ENCODE data around the gene ZNF865. TPM values are rescaled to one million over a fixed set of nuclear protein-coding genes. Genes with fewer than 3 reads are reported as not detected.
A peak's percentile ranks its signal among the peaks of the same experiment; 100 is the strongest.

Gene ZNF865
- total RNA-seq, 1 experiment from 2014 or later = 13.2 TPM

- no peak for DNase-seq
- no peaks in the 10 kb centered on the region for H3K4me1 ChIP-seq
- Mint-ChIP-seq H3K4me1 (ENCODE audit: low read depth, unreplicated experiment) (peaks cover 7% of the 10 kb centered on the region), H3K9me3 (ENCODE audit: unreplicated experiment) (no peaks in the 10 kb centered on the region), H3K4me3 (ENCODE audit: unreplicated experiment) (no peak overlapping the region), H3K27me3 (ENCODE audit: insufficient read depth, unreplicated experiment) (no peaks in the 10 kb centered on the region), H3K27ac (ENCODE audit: unreplicated experiment) (no peak overlapping the region), H3K36me3 (ENCODE audit: insufficient read depth, unreplicated experiment) (peaks cover 45% of the 10 kb centered on the region)
- TF ChIP-seq, protein P1, sequence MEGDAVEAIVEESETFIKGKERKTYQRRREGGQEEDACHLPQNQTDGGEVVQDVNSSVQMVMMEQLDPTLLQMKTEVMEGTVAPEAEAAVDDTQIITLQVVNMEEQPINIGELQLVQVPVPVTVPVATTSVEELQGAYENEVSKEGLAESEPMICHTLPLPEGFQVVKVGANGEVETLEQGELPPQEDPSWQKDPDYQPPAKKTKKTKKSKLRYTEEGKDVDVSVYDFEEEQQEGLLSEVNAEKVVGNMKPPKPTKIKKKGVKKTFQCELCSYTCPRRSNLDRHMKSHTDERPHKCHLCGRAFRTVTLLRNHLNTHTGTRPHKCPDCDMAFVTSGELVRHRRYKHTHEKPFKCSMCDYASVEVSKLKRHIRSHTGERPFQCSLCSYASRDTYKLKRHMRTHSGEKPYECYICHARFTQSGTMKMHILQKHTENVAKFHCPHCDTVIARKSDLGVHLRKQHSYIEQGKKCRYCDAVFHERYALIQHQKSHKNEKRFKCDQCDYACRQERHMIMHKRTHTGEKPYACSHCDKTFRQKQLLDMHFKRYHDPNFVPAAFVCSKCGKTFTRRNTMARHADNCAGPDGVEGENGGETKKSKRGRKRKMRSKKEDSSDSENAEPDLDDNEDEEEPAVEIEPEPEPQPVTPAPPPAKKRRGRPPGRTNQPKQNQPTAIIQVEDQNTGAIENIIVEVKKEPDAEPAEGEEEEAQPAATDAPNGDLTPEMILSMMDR (IDR thresholded peaks at IDR 0.05; ENCODE audit: insufficient read depth in 1 of 2, low read depth in 1 of 2, low read length in 1 of 2, severe bottlenecking in 1 of 2, unreplicated experiment in 1 of 2) = no peak
- POLR2A ChIA-PET = interaction anchor here (0.6 kb wide), 1 partner anchor 9 kb away, joined by 5 read pairs; no protein-coding TSS in a partner anchor
- no peaks in the 10 kb centered on the region; the same call in 1 of the 2 replicates for H3K36me3 ChIP-seq (ENCODE audit: control insufficient read depth, insufficient read depth, low read length)
- H3K4me3 ChIP-seq (ENCODE audit: low read depth, low read length) = no peak overlapping the region
- 0 out of 2 replicates have a peak, but pooled peaks cover 6% of the 10 kb centered on the region for H3K9me3 ChIP-seq
- intact Hi-C loops (cut with micrococcal nuclease; ENCODE audit: unreplicated experiment) = no loop called here
- BruUV-seq (replicated peaks) = no TSS peak
- CTCF ChIA-PET = no interaction called here
- no peaks in the 10 kb centered on the region for H3K27me3 ChIP-seq (replicated peaks; ENCODE audit: control insufficient read depth, insufficient read depth, low read length)
Observed at GRCh38 chr19:55622242-55622969, 17.0 kb downstream of the ZNF865 start.

DNA sequence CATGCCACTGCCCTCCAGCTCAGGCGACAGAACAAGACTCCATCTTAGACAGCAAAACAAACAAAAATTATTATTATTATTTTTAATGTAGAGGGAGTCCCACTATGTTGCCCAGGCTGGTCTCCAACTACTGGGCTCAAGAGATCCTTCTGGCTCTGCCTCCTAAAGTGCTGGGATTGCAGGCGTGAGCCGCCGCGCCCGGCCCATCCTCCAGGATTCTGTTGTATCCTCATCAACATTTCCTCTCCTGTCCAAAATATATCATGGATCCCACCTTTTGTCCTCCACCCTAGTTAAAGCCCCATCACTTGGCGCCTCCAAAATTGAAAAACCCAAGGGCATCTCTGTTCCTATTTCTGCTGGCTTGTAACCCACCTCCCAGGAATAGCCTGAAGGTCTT, 17.7 kb downstream of the ZNF865 start:
- no peaks in the 10 kb centered on the region for H3K4me1 ChIP-seq
- H3K4me1 Mint-ChIP-seq (ENCODE audit: low read depth, unreplicated experiment) = peaks cover 7% of the 10 kb centered on the region
- H3K4me3 ChIP-seq (ENCODE audit: low read depth, low read length) = no peak overlapping the region
- intact Hi-C loops (cut with micrococcal nuclease; ENCODE audit: unreplicated experiment) = no loop called here
- POLR2A ChIA-PET = no interaction called here
- H3K4me3 Mint-ChIP-seq (ENCODE audit: unreplicated experiment) = no peak overlapping the region
- H3K27ac Mint-ChIP-seq (ENCODE audit: unreplicated experiment) = no peak overlapping the region
- H3K27me3 ChIP-seq (replicated peaks; ENCODE audit: control insufficient read depth, insufficient read depth, low read length) = no peaks in the 10 kb centered on the region
- peaks cover 39% of the 10 kb centered on the region for H3K36me3 Mint-ChIP-seq (ENCODE audit: insufficient read depth, unreplicated experiment)
- H3K36me3 ChIP-seq (ENCODE audit: control insufficient read depth, insufficient read depth, low read length) = no peaks in the 10 kb centered on the region
- H3K27me3 Mint-ChIP-seq (ENCODE audit: insufficient read depth, unreplicated experiment) = no peaks in the 10 kb centered on the region
- CTCF ChIA-PET = interaction anchor here (2.0 kb wide), 1 partner anchor 17 kb away, joined by 30 read pairs; the partner anchor contains the start of gene ZNF865
- TF ChIP-seq, protein P1 (IDR thresholded peaks at IDR 0.05; ENCODE audit: insufficient read depth in 1 of 2, low read depth in 1 of 2, low read length in 1 of 2, severe bottlenecking in 1 of 2, unreplicated experiment in 1 of 2) = no peak
- no TSS peak for BruUV-seq (replicated peaks)
- no peak for DNase-seq
- no peaks in the 10 kb centered on the region for H3K9me3 Mint-ChIP-seq (ENCODE audit: unreplicated experiment)
- H3K9me3 ChIP-seq = 0 out of 2 replicates have a peak, but pooled peaks cover 6% of the 10 kb centered on the region

- H3K27ac Mint-ChIP-seq (ENCODE audit: unreplicated experiment) = peak overlapping the region; percentile 85
Observed at GRCh38 chr19:55623561-55623960, 18.1 kb downstream of the ZNF865 start.

More at GRCh38 chr19:55623561-55623960, 18.1 kb downstream of the ZNF865 start:
- Histone ChIP-seq H3K4me1 (no peaks in the 10 kb centered on the region), H3K36me3 (ENCODE audit: control insufficient read depth, insufficient read depth, low read length) (no peaks in the 10 kb centered on the region), H3K27me3 (replicated peaks; ENCODE audit: control insufficient read depth, insufficient read depth, low read length) (no peaks in the 10 kb centered on the region), H3K4me3 (ENCODE audit: low read depth, low read length) (peak overlapping the region; percentile 74), H3K9me3 (0 out of 2 replicates have a peak, but pooled peaks cover 6% of the 10 kb centered on the region)
- Mint-ChIP-seq H3K36me3 (ENCODE audit: insufficient read depth, unreplicated experiment) (peaks cover 35% of the 10 kb centered on the region), H3K9me3 (ENCODE audit: unreplicated experiment) (no peaks in the 10 kb centered on the region), H3K4me3 (ENCODE audit: unreplicated experiment) (peak overlapping the region; percentile 73), H3K4me1 (ENCODE audit: low read depth, unreplicated experiment) (peaks cover 7% of the 10 kb centered on the region), H3K27me3 (ENCODE audit: insufficient read depth, unreplicated experiment) (no peaks in the 10 kb centered on the region)
- BruUV-seq (replicated peaks) = TSS peak; percentile 30
- POLR2A ChIA-PET = no interaction called here
- DNase-seq = no peak
- CTCF ChIA-PET = interaction anchor here (0.5 to 2.0 kb wide), 3 partner anchors 9 to 31 kb away, joined by 6 to 30 read pairs (median 18); partner anchors contain the start of gene ZNF865
- intact Hi-C loops (cut with micrococcal nuclease; ENCODE audit: unreplicated experiment) = no loop called here
- TF ChIP-seq, protein P1 (IDR thresholded peaks at IDR 0.05; ENCODE audit: insufficient read depth in 1 of 2, low read depth in 1 of 2, low read length in 1 of 2, severe bottlenecking in 1 of 2, unreplicated experiment in 1 of 2) = no peak
